ENCODE results near the gene PRSS1. TPM values are rescaled to one million over a fixed set of nuclear protein-coding genes. Genes with fewer than 3 reads are reported as not detected.

Gene PRSS1
- total RNA-seq, 6 donors from 2014 or later = 9.8 to 20.6 TPM; not detected in 4

DNA sequence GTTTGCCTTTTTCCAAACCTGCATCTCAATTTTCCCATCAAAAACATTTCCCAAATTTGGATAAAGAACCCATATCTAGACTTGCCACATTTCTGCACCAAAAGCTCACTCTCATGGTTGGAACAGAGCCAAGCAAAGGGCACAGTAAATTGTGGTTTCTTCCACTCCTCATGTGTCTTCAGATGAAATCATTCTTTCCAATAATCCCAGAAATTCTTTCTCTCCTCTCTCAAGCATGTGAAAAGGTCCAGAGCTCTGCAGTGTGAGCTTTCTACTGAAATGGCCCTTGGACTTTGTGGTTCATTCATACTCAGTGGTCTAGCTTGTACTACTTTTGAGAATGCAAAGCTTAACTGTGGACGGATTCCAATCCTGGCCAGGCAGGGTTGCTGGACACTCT is 41.3 kb downstream of the PRSS1 start:
- WGBS, 2 donors = 75 to 90% methylated on average over 1 of the region's 1 CpG
- ATAC-seq (ENCODE audit: low FRiP score in 2 of 2) = no peak

DNA sequence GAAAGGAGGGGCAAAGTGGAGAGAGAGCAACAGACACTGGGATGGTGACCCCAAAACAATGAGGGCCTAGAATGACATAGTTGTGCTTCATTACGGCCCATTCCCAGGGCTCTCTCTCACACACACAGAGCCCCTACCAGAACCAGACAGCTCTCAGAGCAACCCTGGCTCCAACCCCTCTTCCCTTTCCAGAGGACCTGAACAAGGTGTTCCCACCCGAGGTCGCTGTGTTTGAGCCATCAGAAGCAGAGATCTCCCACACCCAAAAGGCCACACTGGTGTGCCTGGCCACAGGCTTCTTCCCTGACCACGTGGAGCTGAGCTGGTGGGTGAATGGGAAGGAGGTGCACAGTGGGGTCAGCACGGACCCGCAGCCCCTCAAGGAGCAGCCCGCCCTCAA is 42.2 kb downstream of the PRSS1 start:
- Histone ChIP-seq H3K9me3 (no peaks in the 10 kb centered on the region), H3K4me3 (no peak overlapping the region), H3K27ac (no peak overlapping the region), H3K36me3 (no peaks in the 10 kb centered on the region), H3K27me3 (peaks cover 0 to 8% (median 2%) of the 10 kb centered on the region in 4 donors), H3K4me1 (peaks cover 2 to 5% (median 4%) of the 10 kb centered on the region in 4 donors)
- DNase-seq (peak in 1 of 2 donors; percentile 36), ATAC-seq (ENCODE audit: low FRiP score in 2 of 2) (no peak)
- WGBS, 2 donors = 89 to 94% methylated on average over 4 to 6 of the region's 7 CpGs
- TF ChIP-seq POLR2AphosphoS5 (IDR thresholded peaks at IDR 0.05) = no peak
- TF ChIP-seq, protein P1, sequence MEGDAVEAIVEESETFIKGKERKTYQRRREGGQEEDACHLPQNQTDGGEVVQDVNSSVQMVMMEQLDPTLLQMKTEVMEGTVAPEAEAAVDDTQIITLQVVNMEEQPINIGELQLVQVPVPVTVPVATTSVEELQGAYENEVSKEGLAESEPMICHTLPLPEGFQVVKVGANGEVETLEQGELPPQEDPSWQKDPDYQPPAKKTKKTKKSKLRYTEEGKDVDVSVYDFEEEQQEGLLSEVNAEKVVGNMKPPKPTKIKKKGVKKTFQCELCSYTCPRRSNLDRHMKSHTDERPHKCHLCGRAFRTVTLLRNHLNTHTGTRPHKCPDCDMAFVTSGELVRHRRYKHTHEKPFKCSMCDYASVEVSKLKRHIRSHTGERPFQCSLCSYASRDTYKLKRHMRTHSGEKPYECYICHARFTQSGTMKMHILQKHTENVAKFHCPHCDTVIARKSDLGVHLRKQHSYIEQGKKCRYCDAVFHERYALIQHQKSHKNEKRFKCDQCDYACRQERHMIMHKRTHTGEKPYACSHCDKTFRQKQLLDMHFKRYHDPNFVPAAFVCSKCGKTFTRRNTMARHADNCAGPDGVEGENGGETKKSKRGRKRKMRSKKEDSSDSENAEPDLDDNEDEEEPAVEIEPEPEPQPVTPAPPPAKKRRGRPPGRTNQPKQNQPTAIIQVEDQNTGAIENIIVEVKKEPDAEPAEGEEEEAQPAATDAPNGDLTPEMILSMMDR (IDR thresholded peaks at IDR 0.05) = no peak
- no peak for TF ChIP-seq POLR2A (IDR thresholded peaks at IDR 0.05)
- no peak for TF ChIP-seq EP300 (IDR thresholded peaks at IDR 0.05)

More for the DNA sequence above, 41.3 kb downstream of the PRSS1 start:
- H3K9me3 ChIP-seq = no peaks in the 10 kb centered on the region
- no peak overlapping the region for H3K27ac ChIP-seq
- H3K4me1 ChIP-seq = no peaks in the 10 kb centered on the region
- no peak overlapping the region for H3K4me3 ChIP-seq
- DNase-seq = no peak
- H3K36me3 ChIP-seq = no peaks in the 10 kb centered on the region
- H3K27me3 ChIP-seq = peaks cover 0 to 2% (median 0%) of the 10 kb centered on the region in 4 donors
- TF ChIP-seq EP300 (IDR thresholded peaks at IDR 0.05) (no peak), POLR2A (IDR thresholded peaks at IDR 0.05) (no peak)
- TF ChIP-seq, protein P1 (IDR thresholded peaks at IDR 0.05) = no peak

DNA sequence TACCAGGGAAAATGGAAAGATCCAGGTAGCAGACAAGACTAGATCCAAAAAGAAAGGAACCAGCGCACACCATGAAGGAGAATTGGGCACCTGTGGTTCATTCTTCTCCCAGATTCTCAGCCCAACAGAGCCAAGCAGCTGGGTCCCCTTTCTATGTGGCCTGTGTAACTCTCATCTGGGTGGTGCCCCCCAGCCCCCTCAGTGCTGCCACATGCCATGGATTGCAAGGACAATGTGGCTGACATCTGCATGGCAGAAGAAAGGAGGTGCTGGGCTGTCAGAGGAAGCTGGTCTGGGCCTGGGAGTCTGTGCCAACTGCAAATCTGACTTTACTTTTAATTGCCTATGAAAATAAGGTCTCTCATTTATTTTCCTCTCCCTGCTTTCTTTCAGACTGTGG is 42.9 kb downstream of the PRSS1 start:
- Histone ChIP-seq H3K4me1 (peaks cover 8 to 11% (median 10%) of the 10 kb centered on the region in 4 donors), H3K27ac (no peak overlapping the region), H3K9me3 (no peaks in the 10 kb centered on the region), H3K4me3 (no peak overlapping the region), H3K36me3 (no peaks in the 10 kb centered on the region), H3K27me3 (peaks cover 0 to 15% (median 8%) of the 10 kb centered on the region in 4 donors)
- no peak for TF ChIP-seq POLR2A (IDR thresholded peaks at IDR 0.05)
- WGBS, 2 donors = 62 to 64% methylated on average over 1 of the region's 1 CpG
- no peak for ATAC-seq (ENCODE audit: low FRiP score in 2 of 2)
- no peak for DNase-seq

DNA sequence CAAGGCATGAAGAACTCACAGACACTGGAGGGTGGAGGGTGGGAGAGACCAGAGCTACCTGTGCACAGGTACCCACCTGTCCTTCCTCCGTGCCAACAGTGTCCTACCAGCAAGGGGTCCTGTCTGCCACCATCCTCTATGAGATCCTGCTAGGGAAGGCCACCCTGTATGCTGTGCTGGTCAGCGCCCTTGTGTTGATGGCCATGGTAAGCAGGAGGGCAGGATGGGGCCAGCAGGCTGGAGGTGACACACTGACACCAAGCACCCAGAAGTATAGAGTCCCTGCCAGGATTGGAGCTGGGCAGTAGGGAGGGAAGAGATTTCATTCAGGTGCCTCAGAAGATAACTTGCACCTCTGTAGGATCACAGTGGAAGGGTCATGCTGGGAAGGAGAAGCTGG is 43.3 kb downstream of the PRSS1 start:
- 79 to 88% methylated on average over 2 of the region's 2 CpGs for WGBS, 2 donors
- DNase-seq = no peak
- Histone ChIP-seq H3K4me1 (peaks cover 12 to 16% (median 15%) of the 10 kb centered on the region in 4 donors), H3K27me3 (peaks cover 0 to 19% (median 11%) of the 10 kb centered on the region in 4 donors), H3K36me3 (no peaks in the 10 kb centered on the region), H3K4me3 (no peak overlapping the region), H3K27ac (no peak overlapping the region), H3K9me3 (no peaks in the 10 kb centered on the region)
- no peak for ATAC-seq (ENCODE audit: low FRiP score in 2 of 2)
- TF ChIP-seq EP300 (IDR thresholded peaks at IDR 0.05) = no peak
- TF ChIP-seq POLR2A (IDR thresholded peaks at IDR 0.05) = no peak
- no peak for TF ChIP-seq POLR2AphosphoS5 (IDR thresholded peaks at IDR 0.05)
- TF ChIP-seq, protein P1 (IDR thresholded peaks at IDR 0.05) = no peak

DNA sequence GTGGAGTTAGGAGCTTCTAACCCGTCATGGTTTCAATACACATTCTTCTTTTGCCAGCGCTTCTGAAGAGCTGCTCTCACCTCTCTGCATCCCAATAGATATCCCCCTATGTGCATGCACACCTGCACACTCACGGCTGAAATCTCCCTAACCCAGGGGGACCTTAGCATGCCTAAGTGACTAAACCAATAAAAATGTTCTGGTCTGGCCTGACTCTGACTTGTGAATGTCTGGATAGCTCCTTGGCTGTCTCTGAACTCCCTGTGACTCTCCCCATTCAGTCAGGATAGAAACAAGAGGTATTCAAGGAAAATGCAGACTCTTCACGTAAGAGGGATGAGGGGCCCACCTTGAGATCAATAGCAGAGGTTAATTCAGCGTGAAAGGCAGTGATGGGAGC is 43.9 kb downstream of the PRSS1 start:
- H3K4me3 ChIP-seq = no peak overlapping the region
- H3K27ac ChIP-seq = no peak overlapping the region
- no peak for DNase-seq
- peaks cover 0 to 25% (median 15%) of the 10 kb centered on the region in 4 donors for H3K27me3 ChIP-seq
- no peaks in the 10 kb centered on the region for H3K36me3 ChIP-seq
- no peak for TF ChIP-seq POLR2AphosphoS5 (IDR thresholded peaks at IDR 0.05)
- TF ChIP-seq POLR2A (IDR thresholded peaks at IDR 0.05) = no peak
- TF ChIP-seq EP300 (IDR thresholded peaks at IDR 0.05) = no peak
- TF ChIP-seq, protein P1 (IDR thresholded peaks at IDR 0.05) = no peak
- WGBS, 2 donors = 74 to 83% methylated on average over 5 of the region's 5 CpGs
- no peaks in the 10 kb centered on the region for H3K9me3 ChIP-seq
- no peak for ATAC-seq (ENCODE audit: low FRiP score in 2 of 2)
- H3K4me1 ChIP-seq = peaks cover 15 to 20% (median 18%) of the 10 kb centered on the region in 4 donors

All from upper lobe of left lung (tissue), 6 donors.